SK-N-SH treated with all-trans-retinoic acid at 6 μM for 48 hours (cell line): Measurements from ENCODE around the gene KHDC3L.

Source experiments
- ATAC-seq: fragments of 200-7000 bp; cut with Tn5 transposase; 3 replicates; pipeline ENCODE4 v1.9.1; 2020; ENCODE audit warnings: mild to moderate bottlenecking, moderate library complexity
- ARNTL ChIP-seq: fragments of 450-650 bp; formaldehyde crosslinking; IDR thresholded peaks from 2 replicates; pipeline ENCODE4 v1.5.0; 2020; ENCODE audit warnings: low read depth, mild to moderate bottlenecking, moderate library complexity, borderline replicate concordance
- CSDC2 ChIP-seq: fragments of 250-450 bp; sonication (Bioruptor Pico); IDR thresholded peaks from 2 replicates; pipeline ENCODE4 v1.5.0; 2020; ENCODE audit warnings: mild to moderate bottlenecking, moderate library complexity
- ESRRG ChIP-seq: fragments of 250-450 bp; sonication (Bioruptor Pico); IDR thresholded peaks from 2 replicates; pipeline ENCODE4 v1.6.1; 2021; ENCODE audit warnings: mild to moderate bottlenecking
- GLIS3 ChIP-seq: fragments of 250-450 bp; sonication (Bioruptor Pico); IDR thresholded peaks from 2 replicates; pipeline ENCODE4 v1.5.0; 2020; ENCODE audit warnings: mild to moderate bottlenecking, moderate library complexity
- ISL1 ChIP-seq: fragments of 250-450 bp; sonication (Bioruptor Pico); IDR thresholded peaks from 2 replicates; pipeline ENCODE4 v2.1.2; 2022; ENCODE audit warnings: mild to moderate bottlenecking, moderate library complexity
- PATZ1 ChIP-seq: fragments of 250-450 bp; sonication (Bioruptor Pico); IDR thresholded peaks from 2 replicates; pipeline ENCODE4 v1.8.0; 2020; ENCODE audit warnings: mild to moderate bottlenecking, moderate library complexity, borderline replicate concordance
- POU6F1 ChIP-seq: fragments of 250-450 bp; sonication (Bioruptor Pico); IDR thresholded peaks from 2 replicates; pipeline ENCODE4 v1.8.0; 2021; ENCODE audit warnings: low read depth, mild to moderate bottlenecking, moderate library complexity, borderline replicate concordance
- RARB ChIP-seq: fragments of 250-450 bp; sonication (Bioruptor Pico); IDR thresholded peaks from 2 replicates; pipeline ENCODE4 v1.8.0; 2021; ENCODE audit warnings: mild to moderate bottlenecking, moderate library complexity
- SNAI2 ChIP-seq: fragments of 250-450 bp; sonication (Bioruptor Pico); IDR thresholded peaks from 2 replicates; pipeline ENCODE4 v1.5.0; 2020; ENCODE audit warnings: mild to moderate bottlenecking, moderate library complexity
- TOX ChIP-seq: fragments of 250-450 bp; sonication (Bioruptor Pico); IDR thresholded peaks from 2 replicates; pipeline ENCODE4 v1.8.0; 2021; ENCODE audit warnings: mild to moderate bottlenecking, moderate library complexity, borderline replicate concordance
- TSHZ2 ChIP-seq: fragments of 250-450 bp; sonication (Bioruptor Pico); IDR thresholded peaks from 2 replicates; pipeline ENCODE4 v1.5.0; 2020; ENCODE audit warnings: mild to moderate bottlenecking, moderate library complexity
- ZC3H10 ChIP-seq: fragments of 250-450 bp; sonication (Bioruptor Pico); IDR thresholded peaks from 2 replicates; pipeline ENCODE4 v1.5.1; 2021; ENCODE audit warnings: mild to moderate bottlenecking, moderate library complexity
- ZFP3 ChIP-seq: fragments of 250-450 bp; sonication (Bioruptor Pico); IDR thresholded peaks from 2 replicates; pipeline ENCODE4 v1.5.0; 2020; ENCODE audit warnings: mild to moderate bottlenecking, moderate library complexity
- ZFP30 ChIP-seq: fragments of 450-650 bp; formaldehyde crosslinking; IDR thresholded peaks from 2 replicates; pipeline ENCODE4 v1.5.0; 2022; ENCODE audit warnings: mild to moderate bottlenecking, moderate library complexity
- ZNF565 ChIP-seq: fragments of 450-650 bp; formaldehyde crosslinking; conservative IDR thresholded peaks from 2 replicates; pipeline ENCODE4 v1.5.0; 2020; ENCODE audit warnings: low read depth, mild to moderate bottlenecking, moderate library complexity
- ZNF70 ChIP-seq: fragments of 450-650 bp; formaldehyde crosslinking; IDR thresholded peaks from 2 replicates; pipeline ENCODE4 v1.5.0; 2020; ENCODE audit warnings: mild to moderate bottlenecking, moderate library complexity
- ZNF8 ChIP-seq: fragments of 450-650 bp; formaldehyde crosslinking; IDR thresholded peaks from 2 replicates; pipeline ENCODE4 v1.5.0; 2020; ENCODE audit warnings: mild to moderate bottlenecking, moderate library complexity
- TF ChIP-seq, protein P1 (sequence below): fragments of 250-450 bp; sonication (Bioruptor Pico); IDR thresholded peaks from 2 replicates; pipeline ENCODE4 v1.5.1; 2021; ENCODE audit warnings: mild to moderate bottlenecking, moderate library complexity

Gene KHDC3L

DNA sequence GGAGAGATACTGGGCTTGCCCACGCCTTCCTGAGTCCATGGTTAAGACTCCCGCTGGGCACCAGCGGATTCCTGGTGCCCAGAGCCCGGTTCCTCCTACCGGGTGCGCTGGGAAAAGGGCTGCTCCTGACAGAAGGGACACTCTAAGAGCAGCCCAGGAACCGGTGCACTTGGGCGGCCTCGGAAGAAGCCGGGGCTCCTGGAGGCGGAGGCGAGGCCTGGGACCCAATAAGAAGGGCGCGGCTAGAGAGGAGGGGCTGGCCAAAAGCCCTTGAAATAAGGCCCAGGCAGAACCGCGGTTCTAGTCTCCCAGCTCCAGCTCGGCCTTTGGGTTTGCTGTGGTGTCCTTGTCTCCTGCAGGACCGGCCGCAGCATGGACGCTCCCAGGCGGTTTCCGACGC is at the start of gene KHDC3L:
TSS of gene KHDC3L (plus strand) at position 301 of the 400 bp plus-strand sequence. CDS start at position 373, 72 bp downstream.
- no peak for ATAC-seq
- TF ChIP-seq ZNF565 (CRISPR knock-in tag) (no peak), PATZ1 (no peak), CSDC2 (CRISPR knock-in tag) (no peak), SNAI2 (no peak)

DNA sequence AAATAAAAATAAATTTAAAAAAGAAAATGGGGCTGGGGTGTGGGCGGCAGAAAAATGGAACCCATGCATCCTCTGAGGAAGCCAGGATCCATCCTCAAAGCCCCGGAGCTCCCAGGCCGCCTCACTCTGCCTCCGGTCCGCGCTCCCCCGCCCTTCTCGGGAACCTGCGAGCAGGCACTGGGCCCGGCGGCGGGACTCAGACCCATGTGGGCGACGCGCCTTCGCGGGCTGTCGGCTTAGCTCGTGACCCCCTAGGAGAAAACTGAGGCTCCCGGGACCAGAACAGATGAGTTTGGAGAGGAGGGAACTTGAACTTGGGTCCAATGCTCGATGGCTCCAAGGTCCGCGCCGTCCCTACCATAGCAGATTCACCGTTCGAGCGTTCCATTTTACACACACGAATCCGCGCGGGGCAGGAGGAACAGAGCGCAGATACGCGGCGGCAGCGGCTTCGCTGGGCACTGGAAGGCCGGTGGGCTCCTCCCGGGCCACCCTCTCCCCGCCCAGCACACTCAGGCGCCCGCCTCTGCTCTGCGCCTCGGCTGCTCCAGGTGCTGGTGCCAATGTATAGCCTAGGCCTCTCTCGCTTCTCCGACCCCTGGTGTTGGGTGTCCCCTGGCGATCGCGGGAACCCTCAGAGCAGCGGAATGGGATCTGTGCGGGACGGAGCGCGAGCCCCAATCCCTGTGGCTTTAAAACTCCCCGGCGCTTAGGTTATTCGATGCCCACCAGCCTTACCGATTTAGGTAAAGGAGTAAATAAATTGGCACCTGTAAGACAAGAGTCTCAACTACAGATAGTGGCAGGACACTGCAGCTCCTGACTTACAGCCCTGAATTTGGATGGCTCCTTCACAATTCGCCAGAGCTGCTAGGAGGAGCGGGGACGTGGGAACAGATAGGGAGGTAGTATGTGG is 47.6 kb upstream of the KHDC3L start:
- no peak for TF ChIP-seq ISL1 (CRISPR knock-in tag)
- no peak for TF ChIP-seq TSHZ2 (CRISPR knock-in tag)
- TF ChIP-seq ZFP3 (CRISPR knock-in tag): no peak
- TF ChIP-seq ZNF8 (CRISPR knock-in tag): no peak
- no peak for TF ChIP-seq GLIS3 (CRISPR knock-in tag)
- no peak for TF ChIP-seq ZNF70 (CRISPR knock-in tag)
- TF ChIP-seq ARNTL: no peak
- TF ChIP-seq, protein P1, sequence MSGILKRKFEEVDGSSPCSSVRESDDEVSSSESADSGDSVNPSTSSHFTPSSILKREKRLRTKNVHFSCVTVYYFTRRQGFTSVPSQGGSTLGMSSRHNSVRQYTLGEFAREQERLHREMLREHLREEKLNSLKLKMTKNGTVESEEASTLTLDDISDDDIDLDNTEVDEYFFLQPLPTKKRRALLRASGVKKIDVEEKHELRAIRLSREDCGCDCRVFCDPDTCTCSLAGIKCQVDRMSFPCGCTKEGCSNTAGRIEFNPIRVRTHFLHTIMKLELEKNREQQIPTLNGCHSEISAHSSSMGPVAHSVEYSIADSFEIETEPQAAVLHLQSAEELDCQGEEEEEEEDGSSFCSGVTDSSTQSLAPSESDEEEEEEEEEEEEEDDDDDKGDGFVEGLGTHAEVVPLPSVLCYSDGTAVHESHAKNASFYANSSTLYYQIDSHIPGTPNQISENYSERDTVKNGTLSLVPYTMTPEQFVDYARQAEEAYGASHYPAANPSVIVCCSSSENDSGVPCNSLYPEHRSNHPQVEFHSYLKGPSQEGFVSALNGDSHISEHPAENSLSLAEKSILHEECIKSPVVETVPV (CRISPR knock-in tag): no peak
- TF ChIP-seq POU6F1 (CRISPR knock-in tag): no peak
- no peak for TF ChIP-seq ZNF565 (CRISPR knock-in tag)
- TF ChIP-seq ESRRG (CRISPR knock-in tag): no peak
- TF ChIP-seq, all 23 proteins: peak for 0
- no peak for ATAC-seq

GRCh38 chr6:73323323-73323722 is 39.1 kb upstream of the KHDC3L start:
- ATAC-seq: no peak
- TF ChIP-seq ZFP3 (CRISPR knock-in tag) (no peak), RARB (CRISPR knock-in tag) (no peak), SNAI2 (no peak), ISL1 (CRISPR knock-in tag) (no peak), ZNF70 (CRISPR knock-in tag) (no peak), GLIS3 (CRISPR knock-in tag) (no peak), ZFP30 (no peak), PATZ1 (no peak)
- TF ChIP-seq, all 23 proteins: peak for 0

GRCh38 chr6:73325656-73326055 is 36.8 kb upstream of the KHDC3L start:
- no peak for ATAC-seq
- no peak for TF ChIP-seq ARNTL
- no peak for TF ChIP-seq TOX (CRISPR knock-in tag)
- no peak for TF ChIP-seq ZC3H10
